Fibroblast of pulmonary artery (primary cell): ENCODE measurements around the gene PHLDB3.

Experiments used
- DNase-seq: peaks from one replicate; pipeline ENCODE4 v3.0.0-alpha.2; 2010; ENCODE audit warnings: low read depth
- H3K4me3 ChIP-seq: replicated peaks from 2 replicates; pipeline ENCODE4 v1.5.1; 2011; ENCODE audit warnings: low read depth, mild to moderate bottlenecking, control low read depth, low read length, moderate library complexity
- CTCF ChIP-seq: IDR thresholded peaks from 2 replicates; pipeline ENCODE4 v1.5.1; 2011; ENCODE audit warnings: mild to moderate bottlenecking, control low read depth, low read length, inconsistent platforms; ENCODE audit errors: missing control alignments

The PHLDB3 gene

GRCh38 chr19:43468354-43469159, 36.0 kb downstream of the PHLDB3 start:
- no peak for DNase-seq
- no peak for TF ChIP-seq CTCF
- no peak overlapping the region for H3K4me3 ChIP-seq

GRCh38 chr19:43467730-43468129, 36.8 kb downstream of the PHLDB3 start:
- no peak for TF ChIP-seq CTCF
- DNase-seq = peak; percentile 66
- no peak overlapping the region for H3K4me3 ChIP-seq

- H3K4me3 ChIP-seq = no peak overlapping the region
- no peak for TF ChIP-seq CTCF
- no peak for DNase-seq
Observed at GRCh38 chr19:43467276-43467675, 37.3 kb downstream of the PHLDB3 start.

- no peak overlapping the region for H3K4me3 ChIP-seq
- no peak for TF ChIP-seq CTCF
- DNase-seq = no peak
Observed at GRCh38 chr19:43466793-43467192, 37.8 kb downstream of the PHLDB3 start.

GRCh38 chr19:43465468-43466120, 39.0 kb downstream of the PHLDB3 start, which contains the start of gene LYPD3:
Gene LYPD3 (minus strand): TSS chr19:43465608. CDS start chr19:43465571, 37 bp downstream.
- peak within 1 kb of the TSS; percentile 77 for H3K4me3 ChIP-seq
- TF ChIP-seq CTCF = no peak
- DNase-seq = peak; percentile 30

GRCh38 chr19:43464134-43464775, 40.3 kb downstream of the PHLDB3 start:
- no peak for TF ChIP-seq CTCF
- DNase-seq = no peak
- peak overlapping the region; percentile 77 for H3K4me3 ChIP-seq
